A549 (cell line): ENCODE measurements around the gene ATP1B3. TPM values are rescaled to one million over a fixed set of nuclear protein-coding genes. Genes with fewer than 3 reads are reported as not detected.

Experiments used
- ATAC-seq, 2 experiments: fragments of 200-7000 bp in 1 of 2; fragments of >200 bp in 1 of 2; cut with Nextera tagmentation in 1 of 2; cut with Tn5 transposase in 1 of 2; 3 replicates each; pipeline versions ENCODE4 v1.8.0 to v1.9.1; 2018 to 2020; ENCODE audit warnings: mild to moderate bottlenecking in 1 of 2, moderate library complexity in 1 of 2
- CTCF ChIA-PET: fragments of 300-600 bp; sonication (Branson Sonifier 250); formaldehyde crosslinking; extraction: SDS; loops from one replicate; lab custom pipeline; 2021; ENCODE audit warnings: antibody characterized with exemption, inconsistent platforms; lab: Yijun Ruan, JAX
- POLR2A ChIA-PET: fragments of 350-600 bp; formaldehyde crosslinking; extraction: SDS; loops from one replicate; lab custom pipeline; 2021; ENCODE audit warnings: antibody characterized with exemption, inconsistent platforms; lab: Yijun Ruan, JAX
- DNase-seq, 2 experiments: peaks; one replicate each; pipeline versions ENCODE4 v3.0.0 to v3.0.0-alpha.2; 2011 to 2016; ENCODE audit warnings: low read depth in 1 of 2, low spot score in 1 of 2
- FAIRE-seq: peaks from 2 replicates; lab custom pipeline; 2011; peaks lifted over from hg19 to GRCh38; lab: Jason Lieb, UNC
- H3K27ac ChIP-seq, 2 experiments: fragments of >200 bp; sonication (Bioruptor Twin); formaldehyde crosslinking; 3 replicates each; pipeline ENCODE4 v1.5.1; 2016 to 2017
- H3K4me1 ChIP-seq: fragments of >200 bp; sonication (Bioruptor Twin); formaldehyde crosslinking; 3 replicates; pipeline ENCODE4 v1.6.1; 2016
- H3K4me2 ChIP-seq: fragments of >200 bp; sonication (Bioruptor Twin); formaldehyde crosslinking; 3 replicates; pipeline ENCODE4 v1.6.1; 2016
- H3K4me3 ChIP-seq: fragments of >200 bp; sonication (Bioruptor Twin); formaldehyde crosslinking; 3 replicates; pipeline ENCODE4 v1.5.1; 2016
- H3K9me3 ChIP-seq: fragments of >200 bp; sonication (Bioruptor Twin); formaldehyde crosslinking; 3 replicates; pipeline ENCODE4 v1.6.1; 2016
- BHLHE40 ChIP-seq: IDR thresholded peaks from 2 replicates; pipeline ENCODE4 v1.6.1; 2012; ENCODE audit warnings: low read depth, low read length, inconsistent platforms
- CBX8 ChIP-seq: fragments of 200-600 bp; sonication (generic); IDR thresholded peaks from 2 replicates; pipeline ENCODE4 v1.6.1; 2016
- CEBPB ChIP-seq, 2 experiments: fragments of >200 bp in 1 of 2; sonication (Bioruptor Twin) in 1 of 2; formaldehyde crosslinking in 1 of 2; IDR thresholded peaks; 2 replicates each; pipeline ENCODE4 v1.6.1; 2012 to 2016
- CHD4 ChIP-seq: fragments of 200-600 bp; sonication (generic); IDR thresholded peaks from 2 replicates; pipeline ENCODE4 v1.6.1; 2016; ENCODE audit warnings: antibody characterized with exemption, mild to moderate bottlenecking, borderline replicate concordance
- EHF ChIP-seq: fragments of 250-450 bp; sonication (Bioruptor Pico); IDR thresholded peaks from 2 replicates; pipeline ENCODE4 v1.5.0; 2020; ENCODE audit warnings: mild to moderate bottlenecking
- EHMT2 ChIP-seq: fragments of 200-600 bp; sonication (generic); IDR thresholded peaks from 2 replicates; pipeline ENCODE4 v1.6.1; 2016; ENCODE audit warnings: antibody characterized with exemption, low read depth, mild to moderate bottlenecking, moderate library complexity
- FOSB ChIP-seq: fragments of 250-450 bp; sonication (Bioruptor Pico); IDR thresholded peaks from 2 replicates; pipeline ENCODE4 v1.5.0; 2020; ENCODE audit warnings: mild to moderate bottlenecking, moderate library complexity
- GATA3 ChIP-seq: IDR thresholded peaks from 2 replicates; pipeline ENCODE4 v1.6.1; 2012; ENCODE audit warnings: borderline replicate concordance
- HEYL ChIP-seq: fragments of 250-450 bp; sonication (Bioruptor Pico); IDR thresholded peaks from 2 replicates; pipeline ENCODE4 v1.8.0; 2021; ENCODE audit warnings: mild to moderate bottlenecking, moderate library complexity
- JUN ChIP-seq, 2 experiments: fragments of >200 bp; sonication (Bioruptor Twin); formaldehyde crosslinking; IDR thresholded peaks; 2 replicates in 1 of 2; 3 replicates in 1 of 2; pipeline ENCODE4 v1.6.1; 2016 to 2017
- MAFK ChIP-seq: fragments of 450-650 bp; IDR thresholded peaks from 2 replicates; pipeline ENCODE4 v1.6.1; 2014; ENCODE audit not compliant: partially characterized antibody
- MAZ ChIP-seq: fragments of 150-350 bp; IDR thresholded peaks from 2 replicates; pipeline ENCODE4 v1.6.1; 2014; ENCODE audit warnings: antibody characterized with exemption, low read depth, low read length, borderline replicate concordance
- MYC ChIP-seq: IDR thresholded peaks from 2 replicates; pipeline ENCODE4 v1.6.1; 2012; ENCODE audit warnings: mild to moderate bottlenecking, inconsistent platforms, low read length, improper control_type of control experiment, borderline replicate concordance
- PHF8 ChIP-seq: fragments of 200-600 bp; sonication (generic); IDR thresholded peaks from 2 replicates; pipeline ENCODE4 v1.6.1; 2016; ENCODE audit warnings: low read depth, mild to moderate bottlenecking, antibody characterized with exemption, moderate library complexity, borderline replicate concordance
- POLR2A ChIP-seq: IDR thresholded peaks from 2 replicates; pipeline ENCODE4 v1.6.1; 2012; ENCODE audit warnings: mild to moderate bottlenecking, low read length
- RAD21 ChIP-seq, 2 experiments: fragments of >200 bp in 1 of 2; sonication (Bioruptor Twin) in 1 of 2; formaldehyde crosslinking in 1 of 2; IDR thresholded peaks in 1 of 2; conservative IDR thresholded peaks in 1 of 2; 2 replicates in 1 of 2; 3 replicates in 1 of 2; pipeline ENCODE4 v1.6.1; 2012 to 2018; ENCODE audit warnings: inconsistent platforms in 1 of 2
- RARB ChIP-seq: fragments of 250-450 bp; sonication (Bioruptor Pico); IDR thresholded peaks from 2 replicates; pipeline ENCODE4 v1.8.0; 2021; ENCODE audit warnings: mild to moderate bottlenecking, moderate library complexity
- RCOR1 ChIP-seq: fragments of 150-350 bp; IDR thresholded peaks from 2 replicates; pipeline ENCODE4 v1.6.1; 2014; ENCODE audit warnings: antibody characterized with exemption, low read length, low read depth
- SREBF2 ChIP-seq: fragments of 450-650 bp; IDR thresholded peaks from 2 replicates; pipeline ENCODE4 v1.6.1; 2014; ENCODE audit warnings: mild to moderate bottlenecking, moderate library complexity
- TFCP2L1 ChIP-seq: fragments of 250-450 bp; sonication (Bioruptor Pico); IDR thresholded peaks from 2 replicates; pipeline ENCODE4 v1.5.0; 2021; ENCODE audit warnings: mild to moderate bottlenecking
- TP53 ChIP-seq: fragments of 250-450 bp; sonication (Bioruptor Pico); IDR thresholded peaks from 2 replicates; pipeline ENCODE4 v1.5.0; 2021; ENCODE audit warnings: mild to moderate bottlenecking, moderate library complexity
- ZC3H11A ChIP-seq: fragments of 450-650 bp; IDR thresholded peaks from 2 replicates; pipeline ENCODE4 v1.6.1; 2014; ENCODE audit warnings: antibody characterized with exemption, mild to moderate bottlenecking
- ZFP36 ChIP-seq: fragments of 450-650 bp; IDR thresholded peaks from 2 replicates; pipeline ENCODE4 v1.6.1; 2014; ENCODE audit warnings: borderline replicate concordance; ENCODE audit not compliant: partially characterized antibody
- WGBS: methylation state at CpG from one replicate; pipeline ENCODE4 v1.1.6; 2017; ENCODE audit errors: missing lambda C conversion rate; 5-methylcytosine and 5-hydroxymethylcytosine counted together
- polyA plus RNA-seq, 4 experiments: library from polyadenylated mRNA; depleted of rRNA in 3 of 4; stranded (reverse); fragments of >200 nt; fragmentation: RNase III in 1 of 4; extraction: RNeasy Plus Mini Kit Qiagen cat#74134 plus additional on column Dnase treatment in 1 of 4; gene quantifications; 2 replicates in 3 of 4; 3 replicates in 1 of 4; pipeline ENCODE4 v1.2.3, GENCODE V29; 2011 to 2017
- TF ChIP-seq, protein P1 (sequence below): fragments of 250-450 bp; sonication (Bioruptor Pico); IDR thresholded peaks from 2 replicates; pipeline ENCODE4 v1.5.0; 2021; ENCODE audit warnings: mild to moderate bottlenecking, moderate library complexity, borderline replicate concordance
- TF ChIP-seq, protein P2 (sequence below): fragments of >200 bp; sonication (Bioruptor Twin); formaldehyde crosslinking; IDR thresholded peaks from 2 replicates; pipeline ENCODE4 v1.6.1; 2016
- TF ChIP-seq, protein P3 (sequence below): fragments of 150-350 bp; IDR thresholded peaks from 2 replicates; pipeline ENCODE4 v1.6.1; 2014; ENCODE audit warnings: low read depth, mild to moderate bottlenecking, low read length
- TF ChIP-seq, protein P4 (sequence below): IDR thresholded peaks from 2 replicates; pipeline ENCODE4 v1.6.1; 2012

The ATP1B3 gene
- polyA plus RNA-seq, 2 of the 4 experiments (the other 2 are of a cell fraction) = 230 to 306 TPM

DNA sequence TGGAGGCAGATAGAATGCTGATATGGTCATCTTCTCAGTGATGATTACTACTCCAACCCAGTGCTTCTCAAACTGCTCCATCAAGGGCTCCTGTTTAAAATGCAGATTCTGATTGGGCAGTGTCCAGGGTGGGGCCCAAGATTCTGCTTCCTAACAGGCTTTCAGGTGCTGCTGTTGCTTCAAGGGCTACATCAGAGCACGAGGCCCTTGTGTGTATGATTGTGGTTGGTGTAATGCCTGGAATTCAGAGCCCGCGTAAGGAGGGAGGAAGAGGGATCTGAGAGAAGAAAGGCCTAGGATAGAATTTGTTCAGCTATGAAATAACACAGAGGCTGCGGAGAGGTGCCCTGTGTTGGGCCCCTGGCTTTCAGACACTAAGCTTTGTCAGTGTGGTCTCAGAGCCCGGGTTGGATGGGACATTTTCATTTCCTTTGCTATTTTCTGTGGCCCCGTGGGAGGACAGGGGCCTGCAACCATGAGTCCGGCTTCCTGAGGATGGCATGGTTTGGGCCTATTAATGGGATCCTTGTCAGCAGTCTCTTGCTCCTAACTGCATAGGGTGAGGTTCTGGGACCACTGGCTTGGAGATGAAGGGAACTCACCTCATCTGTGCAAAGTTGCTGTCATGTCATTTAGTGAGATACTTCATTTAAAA lies 53.0 kb downstream of the ATP1B3 start (continued):
- TF ChIP-seq MAZ = no peak
- no peak for TF ChIP-seq SREBF2

DNA sequence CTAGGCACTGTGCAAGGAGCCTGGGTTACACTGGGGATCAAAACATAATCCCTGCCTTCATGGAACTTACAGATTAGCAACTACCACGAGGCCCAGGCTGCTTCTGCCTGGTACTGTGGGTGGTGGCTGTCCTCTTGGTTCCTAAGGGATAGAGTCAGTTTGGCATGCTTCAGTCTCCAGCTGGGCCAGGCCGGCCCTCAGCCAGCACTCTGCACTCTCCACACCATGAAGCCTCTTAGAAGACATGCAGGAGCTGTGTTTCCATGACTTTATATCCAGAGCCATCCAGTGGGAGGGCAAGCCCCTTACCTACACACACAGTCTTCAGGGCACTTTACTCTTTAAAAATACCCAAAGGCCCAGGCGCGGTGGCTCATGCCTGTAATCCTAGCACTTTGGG lies 54.4 kb downstream of the ATP1B3 start:
- H3K9me3 ChIP-seq = no peaks in the 10 kb centered on the region
- no peak for DNase-seq
- H3K4me3 ChIP-seq = no peak overlapping the region
- ATAC-seq = no peak; a peak in 1 of 6 replicates
- WGBS = 84% methylated on average over 4 of the region's 4 CpGs
- POLR2A ChIA-PET = no interaction called here
- FAIRE-seq = no peak
- H3K4me2 ChIP-seq = no peak overlapping the region
- no peak for TF ChIP-seq MAFK
- TF ChIP-seq EHMT2 = no peak
- TF ChIP-seq, protein P1, sequence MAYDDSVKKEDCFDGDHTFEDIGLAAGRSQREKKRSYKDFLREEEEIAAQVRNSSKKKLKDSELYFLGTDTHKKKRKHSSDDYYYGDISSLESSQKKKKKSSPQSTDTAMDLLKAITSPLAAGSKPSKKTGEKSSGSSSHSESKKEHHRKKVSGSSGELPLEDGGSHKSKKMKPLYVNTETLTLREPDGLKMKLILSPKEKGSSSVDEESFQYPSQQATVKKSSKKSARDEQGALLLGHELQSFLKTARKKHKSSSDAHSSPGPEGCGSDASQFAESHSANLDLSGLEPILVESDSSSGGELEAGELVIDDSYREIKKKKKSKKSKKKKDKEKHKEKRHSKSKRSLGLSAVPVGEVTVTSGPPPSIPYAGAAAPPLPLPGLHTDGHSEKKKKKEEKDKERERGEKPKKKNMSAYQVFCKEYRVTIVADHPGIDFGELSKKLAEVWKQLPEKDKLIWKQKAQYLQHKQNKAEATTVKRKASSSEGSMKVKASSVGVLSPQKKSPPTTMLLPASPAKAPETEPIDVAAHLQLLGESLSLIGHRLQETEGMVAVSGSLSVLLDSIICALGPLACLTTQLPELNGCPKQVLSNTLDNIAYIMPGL (CRISPR knock-in tag) = no peak
- TF ChIP-seq FOSB (CRISPR knock-in tag) = no peak
- TF ChIP-seq ZFP36 = no peak
- no peak for TF ChIP-seq RARB (CRISPR knock-in tag)
- no peak for TF ChIP-seq GATA3
- no peak for TF ChIP-seq CHD4
- TF ChIP-seq HEYL = no peak
- TF ChIP-seq TFCP2L1 (CRISPR knock-in tag) = no peak
- no peak for TF ChIP-seq CEBPB (IDR thresholded peaks at IDR 0.05)
- no peak for TF ChIP-seq RCOR1
- TF ChIP-seq RAD21 (conservative IDR thresholded peaks at IDR 0.05 in 1 of 2, IDR thresholded peaks at IDR 0.05 in 1 of 2) = no peak
- no peak for TF ChIP-seq PHF8
- no peak for TF ChIP-seq POLR2A
- H3K4me1 ChIP-seq = no peaks in the 10 kb centered on the region
- CTCF ChIA-PET = interaction anchor here (1.3 kb wide), 1 partner anchor 17 kb away, joined by 5 read pairs; no protein-coding TSS in a partner anchor
- no peak overlapping the region for H3K27ac ChIP-seq

DNA sequence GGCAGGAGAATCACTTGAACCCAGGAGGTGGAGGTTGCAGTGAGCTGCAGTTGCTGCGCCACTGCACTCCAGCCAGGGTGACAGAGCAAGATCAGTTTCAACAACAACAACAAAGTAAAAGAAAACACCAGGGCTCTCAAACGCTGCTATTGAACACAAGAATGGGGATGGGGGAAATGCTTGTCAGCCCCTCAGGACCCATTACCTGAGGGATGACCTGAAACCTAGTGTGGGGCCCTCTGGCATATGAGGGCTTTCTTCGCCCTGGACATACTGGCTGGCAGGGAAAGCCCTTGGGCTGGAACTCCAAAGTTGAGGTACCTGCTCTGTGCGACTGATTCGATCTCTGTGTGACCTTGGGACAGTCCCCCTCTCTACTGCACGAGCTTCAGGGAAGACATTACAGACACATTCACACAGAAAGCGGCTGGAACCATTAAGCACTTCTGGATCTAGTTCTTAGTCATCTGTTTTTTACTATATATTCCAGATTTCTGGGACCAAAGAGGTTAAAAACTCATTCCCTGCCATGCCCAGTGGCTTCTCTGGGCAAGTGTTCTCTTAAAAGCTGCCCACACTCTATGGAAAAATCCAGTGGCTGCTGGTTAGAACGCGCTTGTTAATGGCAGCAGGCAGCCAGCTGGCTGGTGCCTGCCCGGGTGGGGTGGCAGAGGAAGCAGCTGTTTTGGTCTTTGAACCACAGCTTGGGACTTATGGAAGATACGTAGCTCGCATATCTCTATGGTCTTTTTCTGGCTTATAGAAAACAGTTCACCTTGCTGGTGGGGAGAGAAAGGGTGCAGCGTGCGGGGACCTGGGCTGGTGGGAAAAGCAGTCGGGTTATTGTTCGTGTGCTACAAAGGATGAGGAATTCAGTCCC lies 57.2 kb downstream of the ATP1B3 start:
- Histone ChIP-seq H3K4me3 (no peak overlapping the region), H3K4me1 (no peaks in the 10 kb centered on the region), H3K27ac (no peak overlapping the region), H3K4me2 (no peak overlapping the region), H3K9me3 (no peaks in the 10 kb centered on the region)
- FAIRE-seq (no peak), DNase-seq (no peak), ATAC-seq (peak; percentile 36 to 41; a peak in 5 of 6 replicates)
- TF ChIP-seq CEBPB (IDR thresholded peaks at IDR 0.05) (no peak), CBX8 (no peak), TP53 (CRISPR knock-in tag) (no peak), JUN (IDR thresholded peaks at IDR 0.05) (no peak), FOSB (CRISPR knock-in tag) (no peak), CHD4 (no peak), BHLHE40 (no peak), MAZ (no peak), GATA3 (no peak), ZC3H11A (no peak), MYC (no peak), PHF8 (no peak), RAD21 (conservative IDR thresholded peaks at IDR 0.05 in 1 of 2, IDR thresholded peaks at IDR 0.05 in 1 of 2) (no peak), EHF (CRISPR knock-in tag) (no peak), RARB (CRISPR knock-in tag) (no peak)
- TF ChIP-seq, protein P2, sequence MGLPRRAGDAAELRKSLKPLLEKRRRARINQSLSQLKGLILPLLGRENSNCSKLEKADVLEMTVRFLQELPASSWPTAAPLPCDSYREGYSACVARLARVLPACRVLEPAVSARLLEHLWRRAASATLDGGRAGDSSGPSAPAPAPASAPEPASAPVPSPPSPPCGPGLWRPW = no peak
- TF ChIP-seq, protein P3, sequence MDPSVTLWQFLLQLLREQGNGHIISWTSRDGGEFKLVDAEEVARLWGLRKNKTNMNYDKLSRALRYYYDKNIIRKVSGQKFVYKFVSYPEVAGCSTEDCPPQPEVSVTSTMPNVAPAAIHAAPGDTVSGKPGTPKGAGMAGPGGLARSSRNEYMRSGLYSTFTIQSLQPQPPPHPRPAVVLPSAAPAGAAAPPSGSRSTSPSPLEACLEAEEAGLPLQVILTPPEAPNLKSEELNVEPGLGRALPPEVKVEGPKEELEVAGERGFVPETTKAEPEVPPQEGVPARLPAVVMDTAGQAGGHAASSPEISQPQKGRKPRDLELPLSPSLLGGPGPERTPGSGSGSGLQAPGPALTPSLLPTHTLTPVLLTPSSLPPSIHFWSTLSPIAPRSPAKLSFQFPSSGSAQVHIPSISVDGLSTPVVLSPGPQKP = no peak
- TF ChIP-seq, protein P4, sequence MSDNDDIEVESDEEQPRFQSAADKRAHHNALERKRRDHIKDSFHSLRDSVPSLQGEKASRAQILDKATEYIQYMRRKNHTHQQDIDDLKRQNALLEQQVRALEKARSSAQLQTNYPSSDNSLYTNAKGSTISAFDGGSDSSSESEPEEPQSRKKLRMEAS = no peak
- ChIA-PET POLR2A (no interaction called here), CTCF (no interaction called here)
- 91% methylated on average over 16 of the region's 16 CpGs for WGBS
